DMS 273 (cell line): ENCODE data around the gene SMCO4.

Source experiments
- DNase-seq: peaks from one replicate; lab custom pipeline; 2025; ENCODE audit not compliant: unreplicated experiment; lab: John Stamatoyannopoulos, UW

The SMCO4 gene

DNA sequence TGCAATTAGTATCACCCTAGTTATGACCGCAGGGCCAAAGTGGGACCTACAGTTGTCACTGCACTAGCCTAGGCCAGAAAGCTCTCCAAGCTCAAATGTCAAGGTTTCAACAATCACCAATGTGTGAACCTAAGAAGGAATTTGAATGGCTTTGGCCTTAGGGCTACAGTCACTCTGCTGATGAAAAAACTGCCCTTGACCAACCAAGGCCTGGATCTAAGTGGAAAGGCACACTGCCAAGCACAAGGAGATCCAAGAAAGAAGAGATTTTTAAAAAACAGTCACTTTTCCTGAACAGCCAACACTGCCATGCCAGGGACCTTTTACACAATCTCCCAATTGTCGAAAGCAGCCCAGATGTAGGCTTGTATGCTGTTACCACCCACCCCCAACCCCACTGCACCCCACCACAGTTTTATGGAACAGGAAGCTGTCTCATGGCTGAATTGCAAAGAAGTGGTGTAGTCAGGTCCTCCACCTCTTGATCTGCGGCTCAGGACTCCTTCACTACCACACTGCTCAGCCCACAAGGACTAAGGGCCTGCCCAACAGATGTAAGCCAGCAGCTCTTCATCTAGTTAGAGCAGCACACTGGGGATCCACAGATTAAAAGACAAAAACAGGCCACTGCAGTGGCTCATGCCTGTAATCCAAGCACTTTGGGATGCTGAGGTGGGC is 32.9 kb downstream of the SMCO4 start:
- DNase-seq = no peak

- DNase-seq = no peak
Observed at GRCh38 chr11:93507517-93507916, 35.7 kb downstream of the SMCO4 start.

DNA sequence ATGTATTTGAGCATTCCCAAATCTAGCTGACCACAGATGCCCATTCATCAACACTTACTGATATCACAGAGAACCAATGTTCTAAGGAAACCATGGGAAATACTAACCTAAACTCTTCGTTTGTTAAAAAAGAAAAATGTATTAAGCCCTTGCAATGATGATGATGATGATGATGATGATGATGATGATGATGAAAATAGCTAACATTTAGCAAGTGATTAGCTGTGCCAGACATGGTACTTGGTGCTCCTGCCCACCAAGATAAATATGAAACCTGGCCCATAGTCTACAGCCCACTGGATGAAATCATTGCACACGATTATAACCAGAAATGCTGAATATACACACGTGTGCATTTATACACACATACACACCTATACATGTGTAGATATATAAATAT is 37.5 kb downstream of the SMCO4 start:
- no peak for DNase-seq

GRCh38 chr11:93504110-93505095 is 38.8 kb downstream of the SMCO4 start:
- no peak for DNase-seq

DNA sequence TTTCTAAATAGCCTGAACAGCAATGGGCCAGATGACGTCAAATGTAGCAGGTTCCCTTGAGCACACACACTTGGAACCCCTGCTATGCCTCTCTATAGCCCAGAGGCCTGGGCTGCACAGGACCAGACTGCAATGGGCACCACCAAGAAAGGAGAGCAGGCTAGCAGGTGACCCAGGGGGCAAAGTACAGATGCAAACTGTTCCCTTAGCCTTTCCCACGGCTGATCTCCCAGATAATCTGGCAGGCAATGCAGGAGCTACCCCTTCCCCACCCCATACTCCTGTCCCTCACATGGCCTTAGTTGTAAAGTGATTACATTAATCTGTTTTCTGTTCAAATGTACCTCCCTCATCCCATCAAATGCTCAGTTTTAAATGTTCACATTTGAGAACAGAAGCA is 41.3 kb downstream of the SMCO4 start:
- DNase-seq = no peak

DNA sequence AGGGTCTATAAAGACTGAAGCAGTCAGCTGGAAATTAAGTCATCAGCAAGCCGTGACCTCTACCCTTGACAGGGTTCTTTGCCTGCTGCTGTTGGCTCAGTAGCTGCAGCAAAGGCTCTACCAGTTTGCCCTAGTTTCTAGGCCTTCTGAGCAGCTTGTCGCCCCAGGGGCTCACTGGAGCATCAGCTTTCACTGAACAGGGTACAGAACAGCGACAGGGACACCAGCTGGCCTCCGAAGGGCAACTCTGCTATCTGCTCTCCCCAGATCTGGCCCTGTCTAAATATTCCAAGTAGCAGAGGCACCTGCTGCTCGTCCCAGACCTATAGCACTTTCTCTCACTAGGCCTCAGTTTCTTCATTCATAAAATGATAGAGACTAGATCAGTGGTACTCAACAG is 42.4 kb downstream of the SMCO4 start:
- DNase-seq = peak; percentile 38

DNA sequence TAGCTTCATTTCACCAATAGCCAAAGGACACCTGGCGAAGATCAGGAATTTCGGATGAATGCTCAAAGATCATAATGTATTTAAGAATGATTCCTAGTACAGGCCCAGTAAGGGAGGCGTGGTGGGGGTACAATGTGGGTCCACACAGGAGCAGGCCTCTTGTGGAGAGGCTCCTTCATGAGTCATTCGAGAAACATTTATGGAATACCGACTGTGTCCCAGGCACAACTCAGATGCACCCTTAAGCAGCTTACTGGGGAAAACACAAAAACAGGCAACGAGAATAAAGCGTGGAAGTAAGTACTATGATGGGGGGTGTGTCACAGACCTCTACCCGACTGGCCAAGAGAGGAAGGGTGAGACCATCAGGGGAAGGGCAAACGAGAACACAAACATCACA is 44.5 kb downstream of the SMCO4 start:
- no peak for DNase-seq

GRCh38 chr11:93498161-93498560 is 45.0 kb downstream of the SMCO4 start:
- no peak for DNase-seq

DNA sequence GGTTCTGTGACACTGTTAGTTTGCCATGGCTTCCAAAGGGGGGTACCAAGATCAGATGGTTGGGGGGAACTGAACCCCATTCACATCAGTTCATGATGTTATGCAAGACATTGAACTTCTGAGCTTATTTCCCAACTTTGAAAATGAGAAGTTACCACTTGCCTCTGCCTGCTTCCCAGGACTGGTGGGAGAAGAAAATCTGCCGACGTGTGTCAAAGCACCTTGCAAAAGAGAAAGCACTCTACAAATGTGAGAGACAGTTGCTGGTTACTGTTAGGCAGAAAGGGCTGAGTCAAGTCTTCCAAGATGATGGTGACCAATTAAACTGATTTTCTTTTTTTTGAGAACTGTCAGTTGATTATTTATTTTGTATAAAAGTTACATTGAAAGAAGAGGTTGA is 45.6 kb downstream of the SMCO4 start:
- DNase-seq = no peak

- DNase-seq = no peak
Observed at GRCh38 chr11:93494357-93494756, 48.8 kb downstream of the SMCO4 start.

- DNase-seq = no peak
Observed at GRCh38 chr11:93493252-93493897, 49.8 kb downstream of the SMCO4 start.

DNA sequence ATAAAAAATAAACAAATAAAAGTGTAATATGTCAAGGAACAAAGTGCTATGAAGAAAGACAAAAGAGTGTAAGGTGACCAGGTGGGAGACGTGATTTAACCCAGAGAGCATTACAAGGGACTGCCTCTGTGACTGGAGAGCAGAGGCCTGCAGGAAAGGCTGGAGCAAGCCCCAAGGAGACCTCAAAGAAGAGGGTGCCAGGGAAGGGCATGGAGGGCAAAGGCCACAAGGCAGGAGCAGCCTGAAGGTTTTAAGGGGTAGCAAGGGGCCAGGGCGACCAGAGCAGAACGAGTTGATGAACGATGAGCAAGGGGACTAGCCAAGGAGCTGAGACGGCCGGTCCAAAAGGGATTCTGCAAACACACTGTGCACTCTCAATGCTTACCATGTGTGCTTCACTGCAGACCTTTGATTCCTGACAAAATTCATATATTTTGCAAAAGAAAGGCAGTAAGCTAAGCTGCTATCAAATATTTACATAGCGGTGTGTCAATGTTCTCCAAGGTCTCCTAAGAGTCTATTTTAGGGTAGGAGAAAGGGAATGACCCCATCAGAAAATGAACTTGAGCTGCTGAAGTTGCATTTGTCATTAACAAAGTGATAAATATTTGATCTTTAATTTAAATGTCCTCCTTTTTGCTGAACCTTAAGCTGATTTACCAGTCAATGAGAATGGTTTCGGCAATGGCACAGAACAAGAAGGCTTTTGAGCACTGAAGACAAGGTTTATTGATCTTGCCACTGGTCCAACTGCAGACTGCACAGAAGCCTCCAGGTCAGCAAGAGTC is 50.5 kb downstream of the SMCO4 start:
- DNase-seq = peak; percentile 2

DNA sequence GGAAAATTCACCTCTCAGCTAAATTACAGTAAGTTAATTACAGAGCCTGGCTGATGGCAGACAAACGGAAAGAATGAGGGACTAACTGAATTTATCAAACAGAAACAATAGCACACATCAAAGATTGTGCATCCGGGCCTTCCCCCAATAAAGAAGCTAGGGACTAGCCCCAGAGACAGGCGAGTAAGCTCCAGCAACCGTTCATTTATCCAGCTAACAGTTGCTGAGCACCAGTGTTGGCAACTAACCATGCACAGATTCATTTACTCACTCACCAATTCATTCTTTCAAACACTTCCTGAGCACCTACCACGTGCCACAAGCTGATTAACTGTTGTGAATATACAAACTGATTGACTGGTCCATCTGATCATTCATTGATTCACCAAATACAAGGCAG is 51.2 kb downstream of the SMCO4 start:
- no peak for DNase-seq

DNA sequence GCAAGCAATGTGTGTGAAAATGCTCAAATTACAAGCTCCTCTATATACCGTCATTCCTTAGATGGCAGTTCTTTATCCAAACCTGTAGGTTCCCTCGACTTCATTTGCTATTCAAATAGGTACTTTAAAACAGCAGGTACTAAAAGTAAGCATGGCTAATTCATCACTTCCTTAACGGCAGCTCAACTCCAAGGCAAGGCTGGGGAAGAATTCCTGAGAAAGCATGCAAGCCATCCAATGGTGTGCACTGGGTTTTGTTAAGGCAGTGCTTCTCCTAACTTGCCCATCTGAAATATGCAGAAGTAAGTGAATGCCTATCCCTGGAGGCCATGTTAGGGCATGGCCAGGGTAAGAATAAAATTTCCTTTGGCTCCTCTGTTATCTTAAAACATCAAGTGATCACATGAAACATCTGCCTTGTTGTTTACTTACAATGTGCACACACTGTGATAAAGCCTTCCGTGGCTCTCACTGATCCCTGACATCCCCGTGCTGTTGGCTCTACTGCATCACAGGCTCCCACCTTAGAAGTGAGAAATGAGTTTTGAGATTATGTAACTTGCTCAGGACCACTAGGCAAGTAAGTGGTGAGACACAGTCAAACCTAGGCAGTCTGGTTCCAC is 52.1 kb downstream of the SMCO4 start:
- no peak for DNase-seq

DNA sequence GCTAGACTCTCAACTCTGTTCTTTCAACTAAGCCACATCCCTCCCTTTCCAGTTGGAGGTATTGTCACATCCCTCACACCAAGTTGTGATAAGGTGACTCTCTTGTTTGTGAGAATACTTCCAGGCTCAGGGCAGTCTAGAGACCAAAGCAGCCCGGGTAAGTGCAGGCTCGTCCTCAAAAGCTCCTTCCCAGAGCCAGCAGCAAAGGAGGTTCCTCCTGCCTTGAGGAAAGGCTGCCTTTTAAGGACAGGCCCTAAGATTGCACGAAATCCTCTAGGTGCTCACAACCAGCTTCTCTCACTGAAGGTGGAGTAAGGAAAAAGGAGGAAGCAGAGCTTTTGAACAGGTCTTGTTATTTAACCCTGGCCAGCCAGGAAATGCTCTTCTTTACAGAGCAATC is 53.4 kb downstream of the SMCO4 start:
- DNase-seq = no peak

DNA sequence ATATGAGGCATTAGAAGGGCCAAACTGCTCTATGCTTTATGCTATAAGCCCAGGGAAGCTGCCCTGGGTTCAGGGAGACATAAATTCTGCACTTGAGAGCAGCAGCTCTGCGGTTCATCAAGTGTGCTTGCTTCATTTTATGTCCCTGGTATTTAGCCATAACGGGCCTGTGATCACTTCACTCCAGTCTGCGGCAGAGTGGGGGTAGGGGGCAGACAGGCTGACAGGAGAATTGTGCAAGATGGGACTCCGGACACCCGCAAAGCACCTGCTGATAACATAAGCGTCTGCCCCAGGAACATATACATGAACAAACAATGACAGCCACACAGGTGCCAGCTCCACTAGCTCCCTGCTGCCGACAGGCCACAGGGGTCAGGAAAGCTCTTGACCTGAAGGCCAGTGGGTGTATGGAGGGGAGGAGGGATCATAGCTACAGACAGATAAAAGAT is 56.1 kb downstream of the SMCO4 start:
- DNase-seq = no peak

GRCh38 chr11:93485983-93486382 is 57.2 kb downstream of the SMCO4 start:
- DNase-seq = no peak

DNA sequence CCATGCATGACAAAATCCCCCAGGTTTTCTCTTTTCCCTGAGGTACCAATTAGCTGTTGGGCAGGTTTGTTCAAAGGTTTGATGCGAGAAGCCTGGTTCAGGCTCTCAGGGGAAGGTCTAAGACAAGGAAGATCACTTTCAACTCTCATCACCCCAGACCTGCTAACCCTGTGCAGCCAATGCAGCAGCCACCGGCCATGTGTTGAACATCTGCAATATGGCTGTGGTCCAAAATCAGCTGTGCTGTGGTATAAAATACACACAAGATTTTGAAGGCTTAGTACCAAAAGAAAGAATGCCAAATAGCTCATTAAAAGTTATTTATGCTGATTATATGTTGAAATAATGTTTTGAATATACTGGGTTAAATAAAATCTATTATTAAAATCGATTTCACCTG is 58.5 kb downstream of the SMCO4 start:
- peak; percentile 3 for DNase-seq

DNA sequence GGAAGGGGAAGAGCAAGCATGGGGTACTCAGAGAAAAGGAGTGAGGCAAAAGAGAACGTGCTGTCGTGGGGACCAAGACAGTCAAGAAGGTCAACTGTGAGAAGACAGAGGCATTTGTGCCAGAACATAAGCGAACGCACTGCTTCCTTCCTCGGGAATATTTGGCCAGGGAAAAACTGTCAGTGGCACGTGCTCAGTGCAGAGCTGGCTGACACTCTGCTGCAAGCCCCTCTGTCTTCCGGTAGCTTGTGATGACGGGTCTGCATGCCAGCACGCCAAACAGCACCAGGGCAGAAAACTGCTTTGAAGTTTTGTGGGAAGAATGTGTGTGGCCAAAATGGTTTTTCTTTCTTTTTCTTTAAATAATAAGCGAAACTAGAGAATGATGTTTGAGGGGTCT is 60.6 kb downstream of the SMCO4 start:
- no peak for DNase-seq

- DNase-seq = no peak
Observed at GRCh38 chr11:93481696-93482095, 61.5 kb downstream of the SMCO4 start.

- no peak for DNase-seq
Observed at GRCh38 chr11:93481279-93481678, 61.9 kb downstream of the SMCO4 start.
